Measurements from ENCODE around the gene MYCBPAP. TPM values are rescaled to one million over a fixed set of nuclear protein-coding genes. Genes with fewer than 3 reads are reported as not detected.

MYCBPAP gene
- total RNA-seq, 1 experiment from 2014 or later = 0.52 TPM

DNA sequence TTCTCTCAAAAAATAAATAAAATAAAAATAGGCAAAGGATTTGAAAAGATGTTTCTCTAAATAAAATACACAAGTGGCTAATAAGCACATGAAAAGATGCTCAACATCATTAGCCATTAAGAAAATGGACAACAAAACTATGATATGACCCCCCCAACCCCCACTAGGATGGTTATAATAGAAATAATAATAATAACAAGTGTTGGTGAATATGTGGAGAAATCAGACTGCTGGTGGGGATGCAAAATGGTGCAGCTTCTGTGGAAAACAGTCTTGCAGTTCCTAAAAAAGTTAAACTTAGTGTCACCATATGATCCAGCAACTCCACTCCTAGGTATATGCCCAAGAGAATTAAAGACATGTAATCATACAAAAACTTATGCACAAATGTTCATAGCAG is 9.0 kb upstream of the MYCBPAP start:
- TF ChIP-seq, protein P1, sequence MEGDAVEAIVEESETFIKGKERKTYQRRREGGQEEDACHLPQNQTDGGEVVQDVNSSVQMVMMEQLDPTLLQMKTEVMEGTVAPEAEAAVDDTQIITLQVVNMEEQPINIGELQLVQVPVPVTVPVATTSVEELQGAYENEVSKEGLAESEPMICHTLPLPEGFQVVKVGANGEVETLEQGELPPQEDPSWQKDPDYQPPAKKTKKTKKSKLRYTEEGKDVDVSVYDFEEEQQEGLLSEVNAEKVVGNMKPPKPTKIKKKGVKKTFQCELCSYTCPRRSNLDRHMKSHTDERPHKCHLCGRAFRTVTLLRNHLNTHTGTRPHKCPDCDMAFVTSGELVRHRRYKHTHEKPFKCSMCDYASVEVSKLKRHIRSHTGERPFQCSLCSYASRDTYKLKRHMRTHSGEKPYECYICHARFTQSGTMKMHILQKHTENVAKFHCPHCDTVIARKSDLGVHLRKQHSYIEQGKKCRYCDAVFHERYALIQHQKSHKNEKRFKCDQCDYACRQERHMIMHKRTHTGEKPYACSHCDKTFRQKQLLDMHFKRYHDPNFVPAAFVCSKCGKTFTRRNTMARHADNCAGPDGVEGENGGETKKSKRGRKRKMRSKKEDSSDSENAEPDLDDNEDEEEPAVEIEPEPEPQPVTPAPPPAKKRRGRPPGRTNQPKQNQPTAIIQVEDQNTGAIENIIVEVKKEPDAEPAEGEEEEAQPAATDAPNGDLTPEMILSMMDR (IDR thresholded peaks at IDR 0.05; ENCODE audit: unreplicated experiment) = no peak
- intact Hi-C loops (cut with micrococcal nuclease; ENCODE audit: unreplicated experiment) = loop anchor here (5.0 kb wide), 1 partner anchor 33 kb away; the partner anchor contains the start of gene EPN3
- no peak for DNase-seq
- peaks cover 15% of the 10 kb centered on the region for H3K27me3 Mint-ChIP-seq (ENCODE audit: unreplicated experiment)
- no TSS peak for BruUV-seq (replicated peaks)
- CTCF ChIA-PET = no interaction called here
- H3K36me3 Mint-ChIP-seq (ENCODE audit: insufficient read depth, unreplicated experiment) = no peaks in the 10 kb centered on the region
- peaks cover 10% of the 10 kb centered on the region for H3K4me1 Mint-ChIP-seq (ENCODE audit: low read depth, unreplicated experiment)
- H3K4me3 Mint-ChIP-seq (ENCODE audit: low read depth, unreplicated experiment) = no peak overlapping the region
- no peak overlapping the region for H3K27ac Mint-ChIP-seq (ENCODE audit: unreplicated experiment)
- H3K9me3 Mint-ChIP-seq (ENCODE audit: low read depth, unreplicated experiment) = no peaks in the 10 kb centered on the region

DNA sequence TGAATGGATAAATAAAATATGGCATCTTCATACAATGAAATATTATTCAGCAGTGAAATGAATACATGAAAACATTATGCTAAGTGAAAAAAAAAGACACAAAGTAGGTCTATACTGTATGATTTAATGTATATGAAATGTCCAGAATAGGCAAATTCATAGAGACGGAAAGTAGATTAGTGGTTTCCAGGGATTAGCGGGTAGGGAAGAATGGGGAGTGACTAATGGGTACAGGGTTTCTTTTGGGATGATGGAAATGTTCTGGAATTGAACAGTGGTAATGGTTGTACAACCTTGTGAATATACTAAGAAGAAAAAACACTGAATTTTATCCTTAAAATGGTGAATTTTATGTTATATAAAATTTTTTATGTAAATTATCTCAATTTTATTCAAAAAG is 8.5 kb upstream of the MYCBPAP start:
- CTCF ChIA-PET = interaction anchor here (0.6 kb wide), 1 partner anchor 12 kb away, joined by 3 read pairs; no protein-coding TSS in a partner anchor
- TF ChIP-seq, protein P1 (IDR thresholded peaks at IDR 0.05; ENCODE audit: unreplicated experiment) = no peak
- Mint-ChIP-seq H3K9me3 (ENCODE audit: low read depth, unreplicated experiment) (no peaks in the 10 kb centered on the region), H3K27me3 (ENCODE audit: unreplicated experiment) (peaks cover 19% of the 10 kb centered on the region), H3K4me3 (ENCODE audit: low read depth, unreplicated experiment) (no peak overlapping the region), H3K36me3 (ENCODE audit: insufficient read depth, unreplicated experiment) (no peaks in the 10 kb centered on the region), H3K4me1 (ENCODE audit: low read depth, unreplicated experiment) (peaks cover 10% of the 10 kb centered on the region), H3K27ac (ENCODE audit: unreplicated experiment) (no peak overlapping the region)
- intact Hi-C loops (cut with micrococcal nuclease; ENCODE audit: unreplicated experiment) = loop anchor here (2.0 to 5.0 kb wide), 2 partner anchors 17 to 33 kb away; partner anchors contain the start of gene EPN3
- DNase-seq = no peak
- BruUV-seq (replicated peaks) = no TSS peak

DNA sequence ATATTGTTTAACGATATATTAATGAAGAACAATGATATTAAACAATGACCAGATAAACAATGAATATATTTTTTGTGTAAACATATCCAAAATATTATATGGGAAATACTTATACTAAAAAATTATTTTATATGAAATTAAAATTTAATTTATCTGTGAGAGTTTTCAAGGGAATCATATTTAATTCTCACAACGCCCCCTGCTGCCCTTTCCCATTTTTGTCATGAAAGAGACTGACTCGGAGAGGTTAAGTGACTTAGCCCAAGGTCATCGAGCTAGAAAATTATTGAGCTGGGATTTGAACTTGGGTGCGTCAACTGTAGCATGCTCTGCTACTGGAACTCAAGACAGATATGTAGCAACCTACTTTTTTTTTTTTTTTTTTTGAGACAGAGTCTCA is 7.2 kb upstream of the MYCBPAP start:
- peak; percentile 62 for DNase-seq
- no peaks in the 10 kb centered on the region for H3K9me3 Mint-ChIP-seq (ENCODE audit: low read depth, unreplicated experiment)
- H3K27me3 Mint-ChIP-seq (ENCODE audit: unreplicated experiment) = peaks cover 19% of the 10 kb centered on the region
- TF ChIP-seq, protein P1 (IDR thresholded peaks at IDR 0.05; ENCODE audit: unreplicated experiment) = peak; percentile 55
- H3K27ac Mint-ChIP-seq (ENCODE audit: unreplicated experiment) = no peak overlapping the region
- intact Hi-C loops (cut with micrococcal nuclease; ENCODE audit: unreplicated experiment) = loop anchor here (2.0 kb wide), 1 partner anchor 18 kb away; no protein-coding TSS in a partner anchor
- CTCF ChIA-PET = interaction anchor here (0.6 to 1.4 kb wide), 8 partner anchors 10 to 215 kb away, joined by 3 to 6 read pairs (median 3); partner anchors contain the start of gene EPN3
- BruUV-seq (replicated peaks) = no TSS peak
- no peaks in the 10 kb centered on the region for H3K36me3 Mint-ChIP-seq (ENCODE audit: insufficient read depth, unreplicated experiment)
- peaks cover 10% of the 10 kb centered on the region for H3K4me1 Mint-ChIP-seq (ENCODE audit: low read depth, unreplicated experiment)
- H3K4me3 Mint-ChIP-seq (ENCODE audit: low read depth, unreplicated experiment) = no peak overlapping the region

DNA sequence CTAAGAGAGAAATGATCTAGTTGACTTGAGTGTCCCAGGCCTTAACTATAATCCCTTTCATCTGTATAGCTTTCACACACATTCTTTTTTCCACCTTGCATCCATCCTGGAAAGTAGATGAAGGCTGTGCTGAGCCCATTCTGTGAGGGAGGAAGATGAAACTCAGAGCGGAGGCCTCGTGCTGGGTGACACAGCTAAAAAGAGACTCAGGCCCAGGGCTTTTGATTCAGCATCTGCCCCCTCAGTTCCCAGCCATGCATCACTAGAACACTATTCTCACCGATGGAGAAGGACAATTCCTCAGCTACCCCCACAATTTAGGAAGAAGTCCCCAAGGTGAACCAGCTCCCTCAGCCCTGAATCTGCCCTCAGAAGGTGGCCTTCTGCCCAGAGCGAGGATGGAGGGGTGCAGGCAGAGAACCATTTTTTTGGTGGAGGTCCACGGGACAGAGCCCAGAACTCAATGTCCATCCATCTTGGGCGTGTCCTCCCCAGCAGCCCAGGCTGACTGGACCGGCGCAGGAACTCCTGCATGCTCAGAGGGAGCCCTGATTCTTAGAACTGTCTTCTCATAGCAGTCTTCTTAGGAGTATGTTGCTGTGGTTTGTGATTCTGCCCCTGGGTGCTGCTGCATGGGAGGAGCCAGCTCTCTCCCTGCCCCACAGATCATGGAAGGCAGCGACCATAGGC is 5.8 kb upstream of the MYCBPAP start:
- no peak for DNase-seq
- CTCF ChIA-PET = interaction anchor here (0.6 to 1.3 kb wide), 5 partner anchors 9 to 413 kb away, joined by 3 to 4 read pairs (median 3); no protein-coding TSS in a partner anchor
- TF ChIP-seq, protein P1 (IDR thresholded peaks at IDR 0.05; ENCODE audit: unreplicated experiment) = no peak
- Mint-ChIP-seq H3K9me3 (ENCODE audit: low read depth, unreplicated experiment) (no peaks in the 10 kb centered on the region), H3K36me3 (ENCODE audit: insufficient read depth, unreplicated experiment) (peaks cover under 1% of the 10 kb centered on the region), H3K27me3 (ENCODE audit: unreplicated experiment) (peaks cover 19% of the 10 kb centered on the region), H3K27ac (ENCODE audit: unreplicated experiment) (no peak overlapping the region), H3K4me3 (ENCODE audit: low read depth, unreplicated experiment) (no peak overlapping the region), H3K4me1 (ENCODE audit: low read depth, unreplicated experiment) (peaks cover 10% of the 10 kb centered on the region)
- BruUV-seq (replicated peaks) = no TSS peak
- intact Hi-C loops (cut with micrococcal nuclease; ENCODE audit: unreplicated experiment) = no loop called here
